Activated T-cell treated with anti-CD3 and anti-CD28 coated beads, Interleukin-2, amount 50 U/mL, for 24 hours (primary cell): ENCODE measurements around the gene BSND.

Source experiments
- DNase-seq: peaks from one replicate; pipeline ENCODE4 v3.0.0-alpha.2; 2020
- H3K27ac Mint-ChIP-seq: 2 replicates; pipeline ENCODE4 v1.8.0; 2020; ENCODE audit warnings: mild to moderate bottlenecking, mixed read lengths
- H3K27me3 Mint-ChIP-seq: 2 replicates; pipeline ENCODE4 v1.8.0; 2020; ENCODE audit warnings: mixed read lengths
- H3K36me3 Mint-ChIP-seq: 2 replicates; pipeline ENCODE4 v1.8.0; 2020; ENCODE audit warnings: low read depth, mixed read lengths
- H3K4me1 Mint-ChIP-seq: 2 replicates; pipeline ENCODE4 v1.8.0; 2020; ENCODE audit warnings: low read depth, mixed read lengths
- H3K4me3 Mint-ChIP-seq: 2 replicates; pipeline ENCODE4 v1.8.0; 2020; ENCODE audit warnings: mild to moderate bottlenecking, moderate library complexity, mixed read lengths
- H3K9me3 Mint-ChIP-seq: 2 replicates; pipeline ENCODE4 v1.8.0; 2020; ENCODE audit warnings: mixed read lengths

BSND gene

DNA sequence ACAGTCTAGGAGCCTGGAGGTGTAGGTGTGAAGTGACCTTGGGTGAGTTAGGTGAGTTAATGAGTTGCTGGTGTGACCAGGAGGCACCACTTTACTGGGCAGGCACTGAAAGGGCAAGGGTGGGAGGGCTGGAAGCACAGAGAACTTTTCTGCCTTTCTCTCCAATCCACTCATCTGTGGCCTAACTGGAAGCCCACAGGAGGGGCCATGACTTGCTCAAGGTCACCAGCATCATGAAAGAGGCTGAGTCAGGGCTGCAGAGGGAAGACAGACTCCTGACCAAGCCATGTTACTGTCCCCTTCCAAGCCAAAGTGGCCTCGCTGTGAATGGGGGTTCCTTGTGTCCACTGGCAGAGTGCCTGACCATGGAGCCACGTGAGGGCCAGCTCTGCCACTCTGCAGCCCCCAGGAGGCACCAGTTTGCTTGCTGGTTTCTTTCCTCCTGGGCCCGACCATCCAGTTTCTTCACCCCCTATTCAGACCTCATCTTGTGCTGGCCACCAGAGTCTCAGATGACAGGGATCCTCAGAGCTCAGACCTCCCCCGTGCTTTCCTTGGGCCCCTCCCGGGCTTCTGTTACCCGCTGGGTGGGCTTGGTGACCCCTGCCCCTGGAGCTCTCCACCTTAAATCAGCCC, 4.3 kb upstream of the BSND start:
- Mint-ChIP-seq H3K4me3 (no peak overlapping the region), H3K27ac (no peak overlapping the region), H3K9me3 (no peaks in the 10 kb centered on the region), H3K36me3 (no peaks in the 10 kb centered on the region), H3K4me1 (peaks cover 23% of the 10 kb centered on the region), H3K27me3 (peaks cover 45% of the 10 kb centered on the region)
- DNase-seq, result no peak

- H3K27me3 Mint-ChIP-seq, result peaks cover 48% of the 10 kb centered on the region
- no peak for DNase-seq
- H3K4me1 Mint-ChIP-seq, result peaks cover 23% of the 10 kb centered on the region
- H3K9me3 Mint-ChIP-seq, result no peaks in the 10 kb centered on the region
- no peak overlapping the region for H3K27ac Mint-ChIP-seq
- H3K4me3 Mint-ChIP-seq, result no peak overlapping the region
- no peaks in the 10 kb centered on the region for H3K36me3 Mint-ChIP-seq
Measured at GRCh38 chr1:54995013-54995760, 3.5 kb upstream of the BSND start.

DNA sequence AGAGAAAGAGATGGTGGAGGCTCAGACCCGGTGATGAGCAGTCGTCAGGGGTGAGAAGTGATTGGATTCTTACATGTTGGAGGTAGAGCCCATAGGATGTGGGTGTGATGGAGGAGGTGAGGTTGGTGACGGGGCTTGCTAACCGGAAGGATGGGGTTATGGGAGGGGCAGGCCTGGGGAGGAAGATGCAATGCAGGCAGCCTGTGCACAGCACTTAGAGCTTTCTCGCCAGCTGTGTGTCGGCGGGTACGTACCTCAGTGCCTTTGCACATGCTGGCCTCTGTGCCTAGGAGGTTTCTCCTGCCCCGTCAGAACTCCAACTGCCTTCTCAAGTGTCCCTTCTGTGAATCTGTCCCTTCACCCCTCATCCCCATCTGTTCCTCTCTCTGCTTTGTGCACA, 2.9 kb upstream of the BSND start:
- Mint-ChIP-seq H3K27ac (no peak overlapping the region), H3K4me3 (peak overlapping the region; percentile 34), H3K4me1 (peaks cover 23% of the 10 kb centered on the region), H3K9me3 (no peaks in the 10 kb centered on the region), H3K36me3 (no peaks in the 10 kb centered on the region), H3K27me3 (peaks cover 48% of the 10 kb centered on the region)
- peak; percentile 45 for DNase-seq

DNA sequence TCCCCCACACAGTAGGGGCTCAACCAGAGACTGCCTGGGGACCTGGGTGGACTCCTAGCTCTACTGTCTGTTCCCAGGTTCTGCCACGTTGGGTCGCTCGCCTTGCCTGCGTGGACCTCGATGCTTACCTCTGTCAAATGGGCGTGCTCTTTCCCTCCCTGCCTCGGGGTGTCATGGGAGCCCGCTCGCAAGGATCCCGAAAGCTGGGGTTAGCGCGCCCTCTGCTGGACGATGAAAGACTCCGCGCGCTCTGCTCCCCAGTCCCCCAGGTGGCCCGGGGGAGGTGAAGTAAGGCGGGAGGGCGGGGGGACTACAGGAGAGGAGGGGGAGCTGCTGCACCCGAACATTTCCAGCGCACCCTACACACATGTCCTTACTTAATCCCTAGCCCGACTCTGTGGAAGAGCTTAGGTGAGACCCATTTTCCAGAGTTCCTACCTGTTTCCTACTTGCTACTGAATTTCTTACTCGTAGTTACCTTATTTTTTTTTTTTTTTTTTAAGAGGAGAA, 2.3 kb upstream of the BSND start:
- Mint-ChIP-seq H3K36me3 (no peaks in the 10 kb centered on the region), H3K4me3 (peak overlapping the region; percentile 34), H3K27me3 (peaks cover 48% of the 10 kb centered on the region), H3K9me3 (no peaks in the 10 kb centered on the region), H3K27ac (peak overlapping the region; percentile 17), H3K4me1 (peaks cover 23% of the 10 kb centered on the region)
- peak; percentile 88 for DNase-seq

DNA sequence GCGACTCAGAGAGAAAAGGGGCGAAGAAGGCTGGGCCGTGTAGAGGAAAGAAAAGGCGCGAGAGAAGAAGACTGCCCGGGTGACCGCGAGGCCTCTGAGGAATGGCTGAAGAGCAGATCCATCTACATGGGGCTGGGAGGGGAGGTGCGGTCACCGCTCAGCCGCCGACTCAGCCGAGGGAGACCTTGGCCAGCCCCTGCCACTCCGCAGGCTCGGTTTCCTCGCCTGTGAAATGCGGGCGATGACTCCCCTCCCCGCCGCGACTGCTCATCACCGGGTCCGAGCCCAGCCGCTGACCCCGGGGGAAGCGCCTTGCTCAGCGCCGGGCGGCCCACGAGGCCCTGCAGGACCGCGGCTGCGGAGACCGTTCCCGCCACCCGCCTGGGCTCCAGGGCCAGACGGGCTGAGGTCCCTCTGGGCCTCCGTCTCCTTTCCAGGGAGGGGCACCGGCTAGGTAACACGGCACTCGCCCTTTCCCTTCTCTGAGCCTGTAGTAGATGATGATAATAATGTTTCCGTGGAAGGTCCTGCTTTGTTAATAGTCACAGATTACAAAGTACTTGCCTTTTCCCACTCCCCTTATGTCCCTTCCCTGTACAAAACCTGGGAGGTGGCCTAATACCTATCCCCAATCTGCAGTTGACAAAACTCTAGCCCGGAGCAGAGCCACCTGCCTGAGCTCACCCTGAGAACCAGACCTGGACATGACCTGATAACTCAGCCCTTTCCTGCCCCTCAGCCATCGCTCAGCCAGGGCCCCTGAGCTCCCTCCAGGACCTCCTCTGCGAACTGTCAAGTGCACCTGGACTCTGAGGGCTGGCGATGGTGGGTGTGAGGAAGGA, 1.6 kb upstream of the BSND start:
- Mint-ChIP-seq H3K9me3 (no peaks in the 10 kb centered on the region), H3K4me1 (peaks cover 23% of the 10 kb centered on the region), H3K36me3 (no peaks in the 10 kb centered on the region), H3K27ac (no peak overlapping the region), H3K27me3 (peaks cover 48% of the 10 kb centered on the region), H3K4me3 (peak overlapping the region; percentile 34)
- peak; percentile 39 for DNase-seq

DNA sequence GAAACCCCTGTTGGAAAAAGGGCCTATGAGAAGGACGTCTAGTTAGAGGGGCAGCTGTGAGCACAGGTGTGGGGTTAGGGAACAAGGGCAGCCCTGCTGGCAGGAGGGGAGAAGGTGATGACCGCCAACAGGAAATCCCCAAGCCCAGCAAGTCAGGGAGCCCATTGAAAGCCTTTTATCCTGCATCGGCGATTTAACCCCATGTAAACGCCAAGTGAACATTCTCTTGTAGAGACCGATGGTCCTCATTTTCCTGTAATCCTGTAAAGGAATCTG, 1.1 kb upstream of the BSND start:
- no peak for DNase-seq
- Mint-ChIP-seq H3K4me1 (peaks cover 23% of the 10 kb centered on the region), H3K27me3 (peaks cover 48% of the 10 kb centered on the region), H3K36me3 (no peaks in the 10 kb centered on the region), H3K27ac (no peak overlapping the region), H3K4me3 (no peak overlapping the region), H3K9me3 (no peaks in the 10 kb centered on the region)

- Mint-ChIP-seq H3K4me3 (no peak overlapping the region), H3K27ac (no peak overlapping the region), H3K9me3 (no peaks in the 10 kb centered on the region), H3K27me3 (peaks cover 48% of the 10 kb centered on the region), H3K4me1 (peaks cover 23% of the 10 kb centered on the region), H3K36me3 (no peaks in the 10 kb centered on the region)
- DNase-seq, result no peak
Measured at GRCh38 chr1:54998100-54998499, 633 bp upstream of the BSND start.

GRCh38 chr1:55000110-55001085, 1.7 kb downstream of the BSND start:
- H3K9me3 Mint-ChIP-seq, result no peaks in the 10 kb centered on the region
- DNase-seq, result no peak
- no peak overlapping the region for H3K4me3 Mint-ChIP-seq
- no peaks in the 10 kb centered on the region for H3K36me3 Mint-ChIP-seq
- H3K27ac Mint-ChIP-seq, result no peak overlapping the region
- H3K27me3 Mint-ChIP-seq, result peaks cover 39% of the 10 kb centered on the region
- peaks cover 19% of the 10 kb centered on the region for H3K4me1 Mint-ChIP-seq

GRCh38 chr1:55001311-55001710, 2.6 kb downstream of the BSND start:
- Mint-ChIP-seq H3K9me3 (no peaks in the 10 kb centered on the region), H3K36me3 (no peaks in the 10 kb centered on the region), H3K4me1 (peaks cover 10% of the 10 kb centered on the region), H3K27ac (no peak overlapping the region), H3K4me3 (no peak overlapping the region), H3K27me3 (peaks cover 30% of the 10 kb centered on the region)
- no peak for DNase-seq

DNA sequence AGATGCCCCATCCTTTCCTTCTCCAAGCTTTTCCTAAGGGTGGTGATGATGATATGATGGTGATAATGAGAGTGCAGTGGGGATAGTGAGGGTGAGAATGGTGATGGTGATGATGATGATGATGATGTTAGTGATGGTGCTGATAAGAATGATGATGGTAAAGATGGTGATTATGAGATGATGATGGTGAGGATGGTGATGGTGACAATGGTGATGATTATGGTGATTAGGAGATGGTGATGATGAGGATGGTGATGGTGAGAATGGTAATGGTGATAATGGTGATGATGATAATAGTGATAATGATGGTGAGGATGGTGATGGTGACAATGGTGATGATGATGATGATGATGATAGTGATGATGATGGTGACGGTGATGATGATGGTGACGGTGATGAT, 4.0 kb downstream of the BSND start:
- no peak overlapping the region for H3K27ac Mint-ChIP-seq
- H3K4me1 Mint-ChIP-seq, result no peaks in the 10 kb centered on the region
- H3K4me3 Mint-ChIP-seq, result no peak overlapping the region
- H3K27me3 Mint-ChIP-seq, result peaks cover 18% of the 10 kb centered on the region
- no peaks in the 10 kb centered on the region for H3K9me3 Mint-ChIP-seq
- DNase-seq, result no peak
- H3K36me3 Mint-ChIP-seq, result no peaks in the 10 kb centered on the region

DNA sequence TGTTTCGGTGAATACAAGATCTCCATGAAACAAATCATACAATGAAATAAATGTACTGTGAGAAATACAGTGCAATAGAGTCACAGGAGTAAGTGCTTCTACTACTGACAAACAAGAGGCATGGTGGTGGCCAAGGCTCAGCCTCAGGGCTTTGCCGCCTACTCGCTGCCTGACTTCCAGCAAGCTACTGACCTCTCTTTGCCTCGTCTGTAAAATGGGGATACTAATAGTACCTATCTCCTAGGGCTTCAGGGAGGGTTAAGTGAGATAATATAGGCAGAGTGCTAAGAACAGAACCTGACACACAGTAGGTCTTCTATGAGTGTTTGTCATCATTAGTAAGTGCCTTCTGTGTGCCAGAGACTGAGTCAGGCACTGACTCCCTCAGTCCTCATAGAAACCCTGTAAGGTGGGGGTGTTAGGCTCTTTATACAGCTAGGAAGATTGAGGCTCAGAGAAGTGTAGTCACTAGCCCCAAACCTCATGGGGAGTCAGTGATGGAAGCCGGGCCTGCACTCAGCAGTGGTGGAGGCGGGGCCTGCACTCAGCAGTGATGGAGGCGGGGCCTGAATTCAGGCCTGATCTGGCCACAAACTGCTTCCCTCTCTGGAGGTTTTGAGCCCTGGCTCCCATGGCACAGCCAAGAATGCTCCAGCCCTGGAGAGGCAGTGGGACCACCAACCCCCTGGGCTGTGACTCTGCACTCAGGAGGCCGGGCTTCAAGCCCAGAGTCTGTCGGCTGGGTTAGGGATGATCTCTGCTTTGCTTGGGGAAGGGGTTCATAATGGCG, 6.8 kb downstream of the BSND start:
- H3K9me3 Mint-ChIP-seq, result no peaks in the 10 kb centered on the region
- no peaks in the 10 kb centered on the region for H3K4me1 Mint-ChIP-seq
- H3K27me3 Mint-ChIP-seq, result no peaks in the 10 kb centered on the region
- H3K4me3 Mint-ChIP-seq, result no peak overlapping the region
- DNase-seq, result no peak
- H3K27ac Mint-ChIP-seq, result no peak overlapping the region
- no peaks in the 10 kb centered on the region for H3K36me3 Mint-ChIP-seq

GRCh38 chr1:55006931-55007330, 8.2 kb downstream of the BSND start:
- DNase-seq, result no peak
- no peaks in the 10 kb centered on the region for H3K9me3 Mint-ChIP-seq
- no peak overlapping the region for H3K4me3 Mint-ChIP-seq
- no peak overlapping the region for H3K27ac Mint-ChIP-seq
- H3K36me3 Mint-ChIP-seq, result no peaks in the 10 kb centered on the region
- H3K4me1 Mint-ChIP-seq, result no peaks in the 10 kb centered on the region
- H3K27me3 Mint-ChIP-seq, result no peaks in the 10 kb centered on the region

DNA sequence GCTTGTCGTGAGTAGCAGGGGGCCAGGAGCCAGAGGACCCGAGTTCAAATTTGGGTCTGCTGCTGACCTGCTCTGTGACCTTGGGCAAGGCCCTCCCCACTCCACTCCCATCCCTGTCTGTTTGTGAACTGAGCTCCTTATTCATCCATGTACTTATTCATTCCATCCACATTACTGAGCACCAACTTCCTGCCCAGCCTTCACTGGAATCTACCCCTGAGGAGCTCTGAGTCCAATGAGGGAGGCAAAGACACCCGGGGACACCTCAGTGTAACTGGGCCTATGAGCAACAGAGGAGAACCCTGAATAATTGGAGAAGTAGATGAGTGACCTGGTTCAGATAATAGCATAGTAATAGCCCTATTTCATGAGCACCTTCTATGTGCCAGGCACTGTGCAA, 8.9 kb downstream of the BSND start:
- no peak overlapping the region for H3K4me3 Mint-ChIP-seq
- H3K9me3 Mint-ChIP-seq, result no peaks in the 10 kb centered on the region
- no peaks in the 10 kb centered on the region for H3K27me3 Mint-ChIP-seq
- H3K27ac Mint-ChIP-seq, result no peak overlapping the region
- no peak for DNase-seq
- no peaks in the 10 kb centered on the region for H3K4me1 Mint-ChIP-seq
- no peaks in the 10 kb centered on the region for H3K36me3 Mint-ChIP-seq
